Motor neuron (in vitro differentiated cells): ENCODE data around the gene MIEF2. TPM values are rescaled to one million over a fixed set of nuclear protein-coding genes. Genes with fewer than 3 reads are reported as not detected.
A peak's percentile ranks its signal among the peaks of the same experiment; 100 is the strongest.

ENCODE experiments used
- ATAC-seq, 8 experiments: fragments of 200-7000 bp; cut with Tn5 transposase; replicated peaks in 6 of 8; 2 replicates each; pipeline ENCODE4 v1.8.0; 2021; ENCODE audit warnings: mild to moderate bottlenecking in 8 of 8, moderate library complexity in 8 of 8
- H3K27ac ChIP-seq, 2 donors: fragments of 250-450 bp; sonication (Bioruptor Pico); 2 replicates each; pipeline ENCODE4 v1.9.0; 2021; ENCODE audit warnings: antibody characterized with exemption in 2 of 2, mild to moderate bottlenecking in 2 of 2, moderate library complexity in 1 of 2
- H3K4me1 ChIP-seq, 2 donors: fragments of 250-450 bp; sonication (Bioruptor Pico); replicated peaks in 1 of 2; 2 replicates each; pipeline ENCODE4 v1.6.1; 2021; ENCODE audit warnings: antibody characterized with exemption in 2 of 2, mild to moderate bottlenecking in 2 of 2, moderate library complexity in 1 of 2
- H3K4me3 ChIP-seq, 5 donors: fragments of 250-450 bp; sonication (Bioruptor Pico); 2 replicates each; pipeline ENCODE4 v1.9.0; 2021; ENCODE audit warnings: antibody characterized with exemption in 5 of 5, mild to moderate bottlenecking in 5 of 5, moderate library complexity in 4 of 5
- WGBS, 10 experiments: fragments of 450-650 bp; shearing (Covaris generic); methylation state at CpG; one replicate each; pipeline ENCODE4 v1.0.0; 2022; 5-methylcytosine and 5-hydroxymethylcytosine counted together
- in situ Hi-C, 9 experiments: fragments of 400-800 bp; cut with MboI; loops; one replicate each; pipeline ENCODE4 v1.15.0; 2021; ENCODE audit warnings: low sequenced_read_pairs in 9 of 9, low pct_unique_long_range_greater_than_20kb in 2 of 9; ENCODE audit not compliant: unreplicated experiment in 9 of 9
- total RNA-seq, 8 experiments: library from RNA; unstranded; fragments of 300-600 nt; gene quantifications; 2 replicates each; pipeline versions ENCODE4 v1.2.3 to v1.2.4, GENCODE V29; 2022

The MIEF2 gene
- total RNA-seq, 8 experiments from 2014 or later, result 5.9 to 19.1 (median 13.0) TPM

- ATAC-seq, result no peak
- Histone ChIP-seq H3K27ac (no peak overlapping the region), H3K4me1 (peaks cover 12 to 15% of the 10 kb centered on the region in 2 donors), H3K4me3 (no peak overlapping the region)
- in situ Hi-C loops, result no loop called here
- WGBS, 10 experiments, result 87 to 96% (median 88%) methylated on average over 3 to 5 of the region's 12 CpGs; no CpG with 5 or more reads in 7 of the 10 experiments
Measured at GRCh38 chr17:18262641-18263040, 2.2 kb downstream of the MIEF2 start.

- no peak for ATAC-seq
- Histone ChIP-seq H3K27ac (no peak overlapping the region), H3K4me3 (no peak overlapping the region), H3K4me1 (peaks cover 25% of the 10 kb centered on the region in 2 donors)
- WGBS, 10 experiments, result 80 to 90% methylated on average over 2 of the region's 50 CpGs; no CpG with 5 or more reads in 8 of the 10 experiments
- in situ Hi-C loops, result no loop called here
Measured at GRCh38 chr17:18263885-18264682, 3.6 kb downstream of the MIEF2 start.

- in situ Hi-C loops, result no loop called here
- Histone ChIP-seq H3K27ac (peak overlapping the region; percentile 41 to 81), H3K4me1 (peaks cover 12 to 15% of the 10 kb centered on the region in 2 donors), H3K4me3 (no peak overlapping the region)
- WGBS, 10 experiments, result 67 to 100% (median 80%) methylated on average over 1 to 5 of the region's 10 CpGs; no CpG with 5 or more reads in 7 of the 10 experiments
- ATAC-seq, result no peak
Measured at GRCh38 chr17:18267366-18267765, 6.9 kb downstream of the MIEF2 start.

- in situ Hi-C loops, result no loop called here
- Histone ChIP-seq H3K4me3 (no peak overlapping the region), H3K27ac (peak overlapping the region; percentile 76 to 81), H3K4me1 (peaks cover 12 to 15% of the 10 kb centered on the region in 2 donors)
- 13 to 86% (median 43%) methylated on average over 1 to 10 of the region's 14 CpGs; no CpG with 5 or more reads in 2 of the 10 experiments for WGBS, 10 experiments
- ATAC-seq, result peak; percentile 47 to 96 (median 92)
Measured at GRCh38 chr17:18267927-18268711, 7.7 kb downstream of the MIEF2 start.

- Histone ChIP-seq H3K4me1 (peaks cover 12 to 15% of the 10 kb centered on the region in 2 donors), H3K27ac (no peak overlapping the region), H3K4me3 (no peak overlapping the region)
- in situ Hi-C loops, result no loop called here
- 25 to 100% (median 92%) methylated on average over 1 to 6 of the region's 14 CpGs; no CpG with 5 or more reads in 2 of the 10 experiments for WGBS, 10 experiments
- ATAC-seq, result no peak
Measured at GRCh38 chr17:18270046-18270931, 9.8 kb downstream of the MIEF2 start.

GRCh38 chr17:18277076-18277475 is 16.6 kb downstream of the MIEF2 start:
- in situ Hi-C loops, result no loop called here
- WGBS, 10 experiments, result 100% methylated on average over 1 of the region's 1 CpG; no CpG with 5 or more reads in 6 of the 10 experiments

GRCh38 chr17:18278867-18279266 is 18.4 kb downstream of the MIEF2 start:
- 20 to 100% (median 94%) methylated on average over 1 to 3 of the region's 3 CpGs; no CpG with 5 or more reads in 1 of the 10 experiments for WGBS, 10 experiments
- no peak overlapping the region for H3K27ac ChIP-seq
- no peak overlapping the region for H3K4me3 ChIP-seq
- H3K4me1 ChIP-seq, result no peaks in the 10 kb centered on the region
- in situ Hi-C loops, result no loop called here
- peak in 1 of 8 experiments; percentile 36 for ATAC-seq

More at GRCh38 chr17:18277076-18277475, 16.6 kb downstream of the MIEF2 start:
- Histone ChIP-seq H3K4me1 (no peaks in the 10 kb centered on the region), H3K4me3 (no peak overlapping the region), H3K27ac (no peak overlapping the region)
- ATAC-seq, result no peak

- WGBS, 10 experiments, result 100% methylated on average over 1 to 2 of the region's 4 CpGs; no CpG with 5 or more reads in 7 of the 10 experiments
- no peak overlapping the region for H3K27ac ChIP-seq
- in situ Hi-C loops, result no loop called here
- no peak overlapping the region for H3K4me3 ChIP-seq
- ATAC-seq, result peak in 1 of 8 experiments; percentile 3
- H3K4me1 ChIP-seq, result no peaks in the 10 kb centered on the region
Measured at GRCh38 chr17:18280249-18280648, 19.8 kb downstream of the MIEF2 start.

- in situ Hi-C loops, result no loop called here
- 0 to 94% (median 61%) methylated on average over 1 to 5 of the region's 5 CpGs; no CpG with 5 or more reads in 1 of the 10 experiments for WGBS, 10 experiments
- no peak overlapping the region for H3K27ac ChIP-seq
- H3K4me1 ChIP-seq, result no peaks in the 10 kb centered on the region
- peak in 6 of 8 experiments; percentile 46 to 99 (median 89) for ATAC-seq
- no peak overlapping the region for H3K4me3 ChIP-seq
Measured at GRCh38 chr17:18280766-18281371, 20.4 kb downstream of the MIEF2 start.

GRCh38 chr17:18281788-18282187 is 21.3 kb downstream of the MIEF2 start:
- H3K4me3 ChIP-seq, result no peak overlapping the region
- no peaks in the 10 kb centered on the region for H3K4me1 ChIP-seq
- 68 to 100% (median 85%) methylated on average over 1 to 4 of the region's 6 CpGs; no CpG with 5 or more reads in 4 of the 10 experiments for WGBS, 10 experiments
- ATAC-seq, result peak in 5 of 8 experiments; percentile 8 to 59 (median 36)
- in situ Hi-C loops, result no loop called here
- H3K27ac ChIP-seq, result no peak overlapping the region

GRCh38 chr17:18285296-18285695 is 24.8 kb downstream of the MIEF2 start:
- Histone ChIP-seq H3K4me1 (no peaks in the 10 kb centered on the region), H3K27ac (no peak overlapping the region), H3K4me3 (no peak overlapping the region)
- 82 to 100% (median 97%) methylated on average over 1 to 9 of the region's 11 CpGs; no CpG with 5 or more reads in 3 of the 10 experiments for WGBS, 10 experiments
- in situ Hi-C loops, result no loop called here
- no peak for ATAC-seq
